GM12864 (cell line): ENCODE results near the gene ALPL.

ENCODE experiments used
- DNase-seq: peaks from one replicate; pipeline ENCODE4 v3.0.0-alpha.2; 2011; ENCODE audit warnings: low read depth
- H3K4me3 ChIP-seq: 2 replicates; pipeline ENCODE4 v1.5.1; 2011; ENCODE audit warnings: mild to moderate bottlenecking, low read depth, low read length, control low read depth
- TF ChIP-seq, protein P1 (sequence below): IDR thresholded peaks from 2 replicates; pipeline ENCODE4 v1.5.1; 2011; ENCODE audit warnings: low read depth, mild to moderate bottlenecking, moderate library complexity, low read length, control low read depth, inconsistent platforms; ENCODE audit errors: missing control alignments

Gene ALPL

GRCh38 chr1:21604208-21604957, 95.2 kb downstream of the ALPL start:
- TF ChIP-seq, protein P1, sequence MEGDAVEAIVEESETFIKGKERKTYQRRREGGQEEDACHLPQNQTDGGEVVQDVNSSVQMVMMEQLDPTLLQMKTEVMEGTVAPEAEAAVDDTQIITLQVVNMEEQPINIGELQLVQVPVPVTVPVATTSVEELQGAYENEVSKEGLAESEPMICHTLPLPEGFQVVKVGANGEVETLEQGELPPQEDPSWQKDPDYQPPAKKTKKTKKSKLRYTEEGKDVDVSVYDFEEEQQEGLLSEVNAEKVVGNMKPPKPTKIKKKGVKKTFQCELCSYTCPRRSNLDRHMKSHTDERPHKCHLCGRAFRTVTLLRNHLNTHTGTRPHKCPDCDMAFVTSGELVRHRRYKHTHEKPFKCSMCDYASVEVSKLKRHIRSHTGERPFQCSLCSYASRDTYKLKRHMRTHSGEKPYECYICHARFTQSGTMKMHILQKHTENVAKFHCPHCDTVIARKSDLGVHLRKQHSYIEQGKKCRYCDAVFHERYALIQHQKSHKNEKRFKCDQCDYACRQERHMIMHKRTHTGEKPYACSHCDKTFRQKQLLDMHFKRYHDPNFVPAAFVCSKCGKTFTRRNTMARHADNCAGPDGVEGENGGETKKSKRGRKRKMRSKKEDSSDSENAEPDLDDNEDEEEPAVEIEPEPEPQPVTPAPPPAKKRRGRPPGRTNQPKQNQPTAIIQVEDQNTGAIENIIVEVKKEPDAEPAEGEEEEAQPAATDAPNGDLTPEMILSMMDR: no peak
- DNase-seq: no peak
- no peak overlapping the region for H3K4me3 ChIP-seq

DNA sequence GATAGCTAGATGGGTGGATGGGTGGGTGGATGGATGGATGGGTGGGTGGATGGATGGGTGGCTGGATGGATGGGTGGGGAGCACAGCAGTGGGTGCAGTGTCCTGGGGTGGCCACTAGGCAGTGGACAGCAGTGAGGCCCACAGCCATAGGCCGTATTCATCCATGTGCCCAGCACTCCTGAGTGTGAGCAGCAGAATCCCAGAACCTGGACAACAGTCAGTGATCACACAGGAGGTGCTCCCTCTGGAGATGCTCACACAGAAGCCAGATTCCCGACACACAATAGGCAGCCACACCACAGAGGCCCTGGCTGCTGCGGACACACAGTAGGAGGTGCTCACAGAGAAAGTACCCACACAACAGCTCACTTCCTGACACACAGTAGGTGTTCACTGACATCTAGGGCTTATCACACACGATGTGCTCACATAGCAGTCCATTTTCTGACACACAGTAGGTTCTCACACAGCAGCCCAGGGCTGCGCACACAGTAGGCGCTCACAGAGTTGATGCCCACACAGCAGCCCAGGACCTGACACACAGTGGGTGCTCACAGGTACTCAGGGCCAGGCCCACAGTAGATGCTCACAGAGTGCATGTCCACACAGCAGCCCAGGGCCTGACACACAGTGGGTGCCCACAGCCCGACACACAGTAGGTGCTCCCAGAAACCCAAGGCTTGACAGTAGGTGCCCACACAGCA, 95.9 kb downstream of the ALPL start:
- no peak overlapping the region for H3K4me3 ChIP-seq
- DNase-seq: no peak
- TF ChIP-seq, protein P1: peak; percentile 14

DNA sequence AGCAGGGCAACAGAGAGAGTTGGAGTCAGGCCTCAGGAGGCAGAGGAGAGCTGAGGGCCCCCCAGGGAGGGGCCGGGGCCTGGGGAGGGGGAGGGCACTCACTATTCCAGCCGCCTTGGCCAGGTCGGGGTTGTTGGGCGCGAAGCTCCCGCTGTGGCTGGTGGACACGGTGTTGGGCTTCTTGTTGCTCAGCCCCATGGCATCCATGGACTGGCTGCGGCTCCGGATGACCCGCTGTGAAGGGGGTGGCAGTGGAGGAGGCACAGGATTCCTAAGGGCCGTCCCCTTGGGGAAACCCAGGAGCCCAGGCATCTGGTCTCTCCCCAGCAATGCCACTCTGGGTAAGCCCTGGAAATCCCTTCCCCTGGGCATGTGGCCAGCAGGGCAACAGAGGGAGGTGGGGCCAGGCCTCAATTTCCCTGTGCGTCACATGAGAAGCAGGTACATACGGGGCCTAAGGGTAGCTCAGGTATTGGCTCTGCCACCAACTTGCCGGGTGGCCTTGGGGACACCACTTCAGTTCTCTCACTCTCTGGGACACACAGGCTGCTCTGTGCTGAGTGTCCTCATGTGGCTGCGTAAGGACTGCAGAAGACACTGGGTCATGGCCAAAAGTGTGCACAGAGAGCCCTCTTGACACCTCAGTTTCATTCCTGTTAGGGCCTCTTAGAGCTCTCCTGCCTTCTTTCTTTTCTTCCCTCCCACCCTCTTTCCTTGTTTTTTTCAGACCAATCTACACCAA, 96.9 kb downstream of the ALPL start:
- TF ChIP-seq, protein P1: no peak
- no peak for DNase-seq
- no peak overlapping the region for H3K4me3 ChIP-seq

DNA sequence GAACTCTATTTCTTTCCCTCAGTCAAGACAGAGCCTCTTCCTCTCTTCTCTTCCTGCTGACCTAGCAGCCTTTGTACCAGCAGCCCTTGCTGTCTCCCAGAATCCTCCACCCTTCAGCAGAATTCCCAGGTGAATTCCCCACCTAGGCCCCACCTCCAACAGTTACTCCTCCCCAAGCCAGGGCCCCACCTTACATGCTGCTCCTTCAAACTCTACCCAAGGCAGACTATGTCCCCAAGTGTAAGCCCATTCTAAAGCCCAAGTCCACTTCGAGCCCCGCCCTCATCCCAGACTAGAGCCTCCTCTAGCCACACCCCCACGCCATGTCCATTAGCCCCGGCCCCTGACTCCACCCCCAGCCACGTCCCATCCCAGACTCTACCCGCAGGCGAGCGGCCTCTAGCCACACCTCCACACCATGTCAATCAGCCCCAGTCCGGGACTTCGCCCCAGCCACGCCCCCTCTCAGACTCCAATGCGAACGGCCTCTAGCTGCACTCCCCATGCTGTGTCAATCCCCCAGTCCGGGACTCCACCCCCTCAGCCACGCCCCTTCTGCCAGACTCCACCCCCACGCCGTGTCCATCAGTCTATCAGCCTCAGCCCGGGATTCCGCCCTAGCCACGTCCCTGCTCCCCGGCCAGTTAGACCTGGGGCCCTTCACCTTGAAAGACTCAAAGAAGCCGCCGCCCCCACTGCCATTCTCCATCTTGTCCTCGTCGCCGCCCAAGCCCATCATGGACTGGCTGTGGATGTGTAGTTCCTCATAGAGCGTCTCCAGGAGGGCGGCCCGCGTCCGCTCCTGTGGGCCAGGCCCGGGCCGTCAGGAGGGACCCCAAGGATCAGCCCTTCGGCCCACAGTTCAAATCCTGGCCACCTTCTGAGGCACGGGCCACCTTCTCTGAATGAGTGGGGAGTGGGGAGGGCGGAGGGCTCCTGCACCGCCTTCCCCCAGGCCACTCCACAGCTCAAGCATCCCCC, 98.6 kb downstream of the ALPL start:
- TF ChIP-seq, protein P1: no peak
- H3K4me3 ChIP-seq: no peak overlapping the region
- peak; percentile 64 for DNase-seq

- H3K4me3 ChIP-seq: no peak overlapping the region
- no peak for DNase-seq
Observed at GRCh38 chr1:21608798-21609197, 99.6 kb downstream of the ALPL start.

More at GRCh38 chr1:21608798-21609197, 99.6 kb downstream of the ALPL start:
- TF ChIP-seq, protein P1: no peak
